ACC112 (cell line): ENCODE measurements around the gene MAPK13.

Experiments
- H2AFZ ChIP-seq: fragments of 200-600 bp; sonication (generic); one replicate; pipeline ENCODE4 v1.6.0; 2017; ENCODE audit warnings: antibody characterized with exemption, low read length; ENCODE audit not compliant: unreplicated experiment
- H3K27ac ChIP-seq: fragments of 200-600 bp; sonication (generic); 2 replicates; pipeline ENCODE4 v1.5.1; 2014; ENCODE audit warnings: low read depth, mild to moderate bottlenecking, antibody characterized with exemption, low read length, moderate library complexity
- H3K27me3 ChIP-seq: fragments of 200-600 bp; sonication (generic); 2 replicates; pipeline ENCODE4 v1.6.1; 2014; ENCODE audit warnings: mild to moderate bottlenecking, antibody characterized with exemption, low read length, moderate library complexity, mixed read lengths; ENCODE audit not compliant: insufficient read depth
- H3K36me3 ChIP-seq: fragments of 200-600 bp; sonication (generic); 2 replicates; pipeline ENCODE4 v1.6.1; 2016; ENCODE audit warnings: mild to moderate bottlenecking, antibody characterized with exemption, low read length, moderate library complexity, mixed read lengths; ENCODE audit not compliant: insufficient read depth
- H3K4me1 ChIP-seq: fragments of 200-600 bp; sonication (generic); one replicate; pipeline ENCODE4 v1.6.1; 2016; ENCODE audit warnings: low read length, mixed read lengths; ENCODE audit not compliant: insufficient read depth, unreplicated experiment, control insufficient read depth
- H3K4me3 ChIP-seq: fragments of 200-600 bp; sonication (generic); 2 replicates; pipeline ENCODE4 v1.5.1; 2014; ENCODE audit warnings: mild to moderate bottlenecking, low read depth, low read length
- H3K79me2 ChIP-seq: fragments of 200-600 bp; sonication (generic); one replicate; pipeline ENCODE4 v1.6.0; 2016; ENCODE audit warnings: low read length; ENCODE audit not compliant: control insufficient read depth, unreplicated experiment, insufficient read depth

The MAPK13 gene

DNA sequence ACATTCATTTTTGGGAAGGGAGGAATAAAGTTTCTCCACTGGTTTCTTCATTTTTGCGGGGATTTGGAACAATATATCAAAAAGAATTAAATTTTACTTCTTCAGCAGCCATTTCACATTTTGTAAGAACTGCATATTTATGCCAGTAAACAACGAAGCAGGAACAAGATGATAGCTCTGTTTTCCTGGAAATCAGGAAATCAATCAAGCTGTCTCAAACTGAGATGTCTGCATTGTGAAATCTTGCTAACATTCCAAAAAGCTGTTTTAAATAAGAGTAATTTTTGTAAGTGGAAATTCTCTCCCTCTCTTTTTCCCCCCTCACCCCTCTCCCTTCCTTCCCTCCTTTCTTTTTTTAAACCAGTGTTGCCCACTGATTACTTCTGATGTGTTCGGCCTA, 20.0 kb downstream of the MAPK13 start:
- H3K4me3 ChIP-seq: no peak overlapping the region
- H3K36me3 ChIP-seq: no peaks in the 10 kb centered on the region
- H3K4me1 ChIP-seq: no peaks in the 10 kb centered on the region
- H2AFZ ChIP-seq: peak overlapping the region; percentile 67
- no peaks in the 10 kb centered on the region for H3K79me2 ChIP-seq
- no peaks in the 10 kb centered on the region for H3K27me3 ChIP-seq
- no peak overlapping the region for H3K27ac ChIP-seq

DNA sequence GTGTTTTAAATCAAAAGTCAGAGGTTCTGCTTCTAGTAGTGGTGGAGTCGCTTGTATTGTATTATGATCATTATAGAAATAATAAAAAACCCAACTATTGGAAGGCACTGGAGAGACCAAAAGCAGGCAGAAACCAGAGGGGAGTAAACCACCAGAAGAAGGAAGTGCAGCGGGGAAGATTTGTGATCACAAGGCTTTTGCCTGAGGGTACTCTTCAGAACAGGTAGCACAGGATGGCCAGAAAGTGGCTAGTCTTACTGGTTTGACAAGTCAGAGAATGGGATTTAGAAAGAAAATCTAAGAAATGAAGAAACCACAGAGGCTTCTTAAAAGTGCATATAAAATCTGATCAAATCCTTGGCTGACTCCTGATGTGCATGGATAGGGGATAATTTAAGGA, 24.0 kb downstream of the MAPK13 start:
- Histone ChIP-seq H3K27me3 (no peaks in the 10 kb centered on the region), H2AFZ (no peak overlapping the region), H3K4me3 (no peak overlapping the region), H3K4me1 (no peaks in the 10 kb centered on the region), H3K36me3 (no peaks in the 10 kb centered on the region), H3K79me2 (no peaks in the 10 kb centered on the region), H3K27ac (no peak overlapping the region)

DNA sequence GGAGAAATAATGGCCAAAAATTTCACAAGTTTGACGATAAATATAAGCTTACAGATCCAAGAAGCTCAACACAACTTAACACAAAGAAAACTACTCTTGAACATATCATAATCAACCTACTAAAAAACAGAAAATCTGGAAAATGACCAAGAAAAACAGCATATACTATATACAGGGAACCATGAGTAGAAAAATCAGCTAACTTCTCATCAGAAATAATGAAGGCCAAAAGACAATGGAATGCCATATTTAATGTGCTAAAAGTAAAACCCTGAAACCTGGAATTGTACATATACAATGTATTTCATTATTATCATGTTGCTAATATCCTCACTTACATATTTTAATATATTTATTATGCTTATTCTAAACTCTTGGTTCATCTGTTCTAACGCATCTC, 25.3 kb downstream of the MAPK13 start:
- Histone ChIP-seq H3K4me1 (no peaks in the 10 kb centered on the region), H3K36me3 (no peaks in the 10 kb centered on the region), H3K27me3 (no peaks in the 10 kb centered on the region), H3K4me3 (no peak overlapping the region), H3K27ac (no peak overlapping the region), H3K79me2 (no peaks in the 10 kb centered on the region), H2AFZ (no peak overlapping the region)

DNA sequence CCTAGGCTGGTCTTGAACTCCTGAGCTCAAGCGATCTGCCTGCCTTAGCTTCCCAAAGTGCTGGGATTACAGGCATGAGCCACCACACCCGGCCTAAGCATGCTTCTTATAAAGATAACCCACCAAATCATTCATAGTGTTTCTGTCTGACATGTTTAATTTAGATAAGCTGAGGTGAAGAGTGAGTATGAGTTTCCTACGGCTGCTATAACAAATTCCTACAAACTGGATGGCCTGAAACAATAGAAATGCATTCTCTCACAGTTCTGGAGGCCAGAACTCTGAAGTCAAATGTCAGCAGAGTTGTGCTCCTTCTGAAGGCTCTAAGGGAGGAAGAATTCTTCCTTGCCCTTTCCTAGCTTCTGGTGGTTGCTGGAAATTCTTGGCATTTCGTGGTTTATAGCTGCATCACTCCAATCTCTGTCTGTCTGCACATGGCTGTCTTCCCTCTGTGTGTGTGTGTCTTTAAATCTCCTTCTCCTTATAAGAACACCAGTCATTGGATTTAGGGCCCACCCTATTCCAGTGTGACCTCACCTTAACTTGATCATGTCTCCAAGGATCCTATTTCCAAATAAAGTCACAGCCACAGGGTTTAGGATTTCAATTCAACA, 29.9 kb downstream of the MAPK13 start:
- H3K4me1 ChIP-seq: no peaks in the 10 kb centered on the region
- H3K27ac ChIP-seq: no peak overlapping the region
- no peaks in the 10 kb centered on the region for H3K36me3 ChIP-seq
- no peaks in the 10 kb centered on the region for H3K27me3 ChIP-seq
- H3K4me3 ChIP-seq: no peak overlapping the region
- H3K79me2 ChIP-seq: no peaks in the 10 kb centered on the region
- no peak overlapping the region for H2AFZ ChIP-seq

DNA sequence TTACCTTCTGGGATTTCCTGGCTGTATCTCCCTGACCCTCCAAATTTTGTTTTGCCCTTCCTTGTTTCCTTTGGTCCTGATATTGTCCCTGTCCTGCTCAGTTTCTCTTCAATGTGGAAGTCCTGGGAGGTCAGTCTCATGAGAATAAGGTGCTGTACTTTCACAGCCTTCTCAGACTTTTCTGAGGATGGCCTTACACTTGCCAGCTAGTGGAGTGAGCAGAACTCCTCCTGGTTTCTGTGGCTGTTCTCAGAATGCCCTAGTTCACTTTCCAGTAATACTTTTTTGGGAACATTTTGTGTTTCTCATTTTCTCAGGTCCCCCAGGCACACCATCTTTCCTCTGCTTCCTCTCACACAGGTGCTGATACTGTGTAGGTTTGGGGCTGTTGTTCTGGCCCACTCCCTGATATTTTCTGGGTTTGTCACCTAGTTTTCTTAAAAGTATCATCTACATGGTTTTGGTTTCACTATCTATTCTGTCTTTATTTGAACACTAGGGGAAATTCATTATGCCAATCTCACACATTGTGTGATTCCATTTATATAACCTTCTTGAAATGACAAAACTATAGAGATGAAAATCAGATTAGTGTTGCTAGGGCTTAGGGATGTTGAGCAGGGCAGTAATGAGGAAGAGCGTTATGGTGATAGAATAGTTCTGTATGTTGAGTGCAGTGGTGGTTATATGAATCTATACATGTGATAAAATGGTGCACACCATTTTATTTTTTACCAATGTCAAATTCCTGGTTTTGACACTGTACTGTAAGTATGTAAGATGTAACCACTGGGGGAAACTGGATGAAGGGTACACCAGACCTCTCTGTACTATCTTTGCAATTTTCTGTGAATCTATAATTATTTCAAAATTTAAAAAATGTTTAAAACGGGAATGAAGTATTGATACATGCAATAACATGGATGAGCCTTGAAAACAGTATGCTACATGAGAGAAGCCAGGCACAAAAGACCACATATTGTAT, 39.0 kb downstream of the MAPK13 start:
- H3K4me3 ChIP-seq: no peak overlapping the region
- H2AFZ ChIP-seq: no peak overlapping the region
- H3K27me3 ChIP-seq: no peaks in the 10 kb centered on the region
- no peaks in the 10 kb centered on the region for H3K36me3 ChIP-seq
- no peaks in the 10 kb centered on the region for H3K79me2 ChIP-seq
- no peaks in the 10 kb centered on the region for H3K4me1 ChIP-seq
- no peak overlapping the region for H3K27ac ChIP-seq

DNA sequence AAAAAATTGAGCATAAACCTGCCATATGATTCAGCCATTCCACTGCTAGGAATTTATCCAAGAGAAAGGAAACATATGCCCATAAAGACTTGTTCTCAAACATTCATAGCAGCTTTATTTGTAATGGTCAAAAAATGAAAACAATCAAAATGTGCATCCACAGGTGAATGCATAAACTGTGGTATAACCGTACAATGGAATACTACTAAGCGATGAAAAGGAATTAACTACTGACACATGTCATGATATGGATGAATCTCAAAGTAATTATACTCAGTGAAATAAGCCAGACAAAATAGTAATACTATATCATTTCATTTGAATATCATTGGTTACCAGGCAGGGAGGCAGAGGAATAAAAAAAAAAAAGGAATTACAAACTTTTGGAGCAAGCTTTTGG, 40.4 kb downstream of the MAPK13 start:
- H3K79me2 ChIP-seq: no peaks in the 10 kb centered on the region
- H3K27ac ChIP-seq: no peak overlapping the region

DNA sequence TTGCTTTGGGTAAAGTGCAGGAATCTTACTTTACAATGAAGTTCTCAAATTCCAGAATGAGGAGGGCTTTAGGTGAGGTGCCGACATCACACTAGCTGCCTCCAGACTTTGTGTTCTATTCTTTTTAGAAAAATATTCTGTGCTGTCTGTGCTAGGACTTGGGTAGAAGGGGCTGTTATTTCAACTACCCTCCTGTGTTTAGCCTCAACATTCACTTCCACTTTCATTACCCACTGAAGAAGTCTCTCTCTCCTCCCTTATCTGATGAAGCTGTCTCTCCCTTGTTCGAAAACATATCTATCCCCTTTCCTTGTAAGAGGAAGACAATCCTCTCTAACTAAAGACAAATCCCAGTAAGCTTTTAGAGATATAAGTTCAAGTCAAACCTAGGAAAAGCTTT, 41.3 kb downstream of the MAPK13 start:
- Histone ChIP-seq H3K27ac (no peak overlapping the region), H3K4me1 (no peaks in the 10 kb centered on the region), H3K36me3 (no peaks in the 10 kb centered on the region), H3K79me2 (no peaks in the 10 kb centered on the region), H3K27me3 (no peaks in the 10 kb centered on the region), H2AFZ (no peak overlapping the region), H3K4me3 (no peak overlapping the region)

More for the DNA sequence above, 40.4 kb downstream of the MAPK13 start:
- no peaks in the 10 kb centered on the region for H3K27me3 ChIP-seq
- no peaks in the 10 kb centered on the region for H3K36me3 ChIP-seq
- no peaks in the 10 kb centered on the region for H3K4me1 ChIP-seq
- H2AFZ ChIP-seq: no peak overlapping the region
- no peak overlapping the region for H3K4me3 ChIP-seq

DNA sequence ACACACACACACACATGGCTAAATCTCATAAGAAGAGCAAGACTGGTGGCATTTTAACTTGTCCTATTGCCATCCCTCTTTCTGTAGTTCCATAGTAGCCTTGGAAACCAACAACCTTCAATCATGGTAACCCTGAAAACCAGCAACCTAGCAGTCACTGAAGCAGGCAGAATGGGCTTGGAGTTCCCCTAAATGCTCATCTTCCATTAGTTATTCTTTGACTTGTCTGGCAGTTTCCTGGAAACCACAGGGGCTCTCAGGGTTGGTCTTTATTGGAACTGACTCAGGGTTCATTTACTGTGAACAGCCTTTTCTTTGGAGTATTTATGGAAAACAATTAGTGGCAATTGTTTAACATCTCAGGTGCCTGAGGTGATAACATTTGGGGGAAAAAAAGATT, 46.9 kb downstream of the MAPK13 start:
- Histone ChIP-seq H3K4me1 (no peaks in the 10 kb centered on the region), H3K27ac (no peak overlapping the region), H2AFZ (no peak overlapping the region), H3K4me3 (no peak overlapping the region), H3K36me3 (peaks cover 4% of the 10 kb centered on the region; the same call in 1 of the 2 replicates), H3K79me2 (no peaks in the 10 kb centered on the region), H3K27me3 (no peaks in the 10 kb centered on the region)

DNA sequence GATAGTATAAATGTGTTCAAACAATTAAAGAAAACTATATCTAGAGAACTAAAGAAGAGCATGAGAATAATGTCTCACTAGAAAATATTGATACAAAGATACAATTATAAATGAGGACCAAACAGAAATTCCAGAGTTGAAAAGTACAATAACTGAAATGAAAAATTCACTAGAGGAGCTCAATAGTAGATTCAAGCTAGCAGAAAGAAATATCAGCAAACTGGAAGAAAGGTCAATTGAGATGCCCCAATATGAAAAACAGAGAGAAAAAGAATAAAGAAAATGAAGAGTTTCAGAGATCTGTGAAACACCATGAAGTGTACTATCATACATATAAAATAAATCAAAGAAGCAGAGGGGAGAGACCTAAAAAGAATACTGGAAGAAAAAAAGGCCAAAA, 48.2 kb downstream of the MAPK13 start:
- H3K36me3 ChIP-seq: peaks cover 4% of the 10 kb centered on the region; the same call in 1 of the 2 replicates
- no peak overlapping the region for H3K4me3 ChIP-seq
- no peak overlapping the region for H2AFZ ChIP-seq

DNA sequence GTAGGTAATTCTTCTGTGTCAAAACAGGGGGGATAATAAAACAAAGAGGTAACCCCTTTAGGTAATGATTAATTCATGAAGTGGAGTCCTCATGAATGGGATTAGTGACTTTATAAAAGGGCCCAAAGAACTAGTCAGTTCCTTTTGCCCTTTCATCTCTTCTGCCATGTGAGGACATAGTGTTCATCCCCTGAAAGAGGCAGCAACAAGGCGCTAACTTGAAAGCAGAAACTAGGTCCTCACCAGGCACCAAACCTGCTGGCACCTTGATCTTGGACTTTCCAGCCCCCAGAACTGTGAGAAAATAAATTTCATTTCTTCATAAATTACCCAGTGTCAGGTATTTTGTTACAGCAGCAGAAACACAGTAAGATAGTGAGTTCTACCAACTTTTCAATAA, 49.8 kb downstream of the MAPK13 start:
- H3K27ac ChIP-seq: no peak overlapping the region
- no peaks in the 10 kb centered on the region for H3K79me2 ChIP-seq
- no peak overlapping the region for H3K4me3 ChIP-seq
- no peak overlapping the region for H2AFZ ChIP-seq
- peaks cover 4% of the 10 kb centered on the region; the same call in 1 of the 2 replicates for H3K36me3 ChIP-seq
- no peaks in the 10 kb centered on the region for H3K27me3 ChIP-seq
- H3K4me1 ChIP-seq: no peaks in the 10 kb centered on the region

More for the DNA sequence above, 48.2 kb downstream of the MAPK13 start:
- Histone ChIP-seq H3K27ac (no peak overlapping the region), H3K4me1 (no peaks in the 10 kb centered on the region), H3K27me3 (no peaks in the 10 kb centered on the region), H3K79me2 (no peaks in the 10 kb centered on the region)

DNA sequence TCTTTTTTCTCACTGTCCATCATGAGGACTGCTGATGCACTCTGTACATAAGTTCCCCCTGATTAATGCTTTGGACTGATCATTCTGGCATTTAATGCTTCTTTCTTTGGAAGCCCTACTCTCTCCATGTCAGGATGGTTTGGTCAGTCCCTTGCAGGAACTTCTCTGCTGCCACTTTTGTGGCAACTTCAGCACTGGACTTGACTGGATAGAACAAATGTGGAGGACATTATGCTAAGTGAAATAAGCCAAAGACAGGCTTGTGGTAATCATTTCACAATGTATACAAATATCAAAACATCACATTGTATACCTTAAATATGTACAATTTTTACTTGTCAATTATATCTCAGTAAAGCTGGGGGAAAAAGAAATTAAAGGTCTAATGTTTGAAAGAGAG, 54.0 kb downstream of the MAPK13 start:
- Histone ChIP-seq H3K79me2 (no peaks in the 10 kb centered on the region), H3K27ac (no peak overlapping the region), H3K27me3 (no peaks in the 10 kb centered on the region), H3K36me3 (no peaks in the 10 kb centered on the region), H2AFZ (no peak overlapping the region), H3K4me3 (no peak overlapping the region), H3K4me1 (no peaks in the 10 kb centered on the region)
